H1 (cell line): ENCODE measurements around the gene DFFB. TPM values are rescaled to one million over a fixed set of nuclear protein-coding genes. Genes with fewer than 3 reads are reported as not detected.

ENCODE experiments used
- CTCF ChIA-PET: fragments of 300-600 bp; sonication (Branson Sonifier 250); formaldehyde crosslinking; loops from one replicate; lab custom pipeline; 2021; ENCODE audit not compliant: partially characterized antibody; lab: Charles Lee
- POLR2A ChIA-PET: fragments of 300-600 bp; sonication (Branson Sonifier 250); formaldehyde crosslinking; loops from one replicate; lab custom pipeline; 2021; ENCODE audit warnings: inconsistent platforms; ENCODE audit not compliant: partially characterized antibody; lab: Charles Lee
- DNase-seq, 2 experiments: peaks; one replicate each; pipeline versions ENCODE4 v3.0.0 to v3.0.0-alpha.2; 2010 to 2022; ENCODE audit warnings: low spot score in 2 of 2, low read depth in 1 of 2, mixed read lengths in 1 of 2
- FAIRE-seq: peaks from 2 replicates; lab custom pipeline; 2011; peaks lifted over from hg19 to GRCh38; lab: Jason Lieb, UNC
- H2AFZ ChIP-seq: 2 replicates; pipeline ENCODE4 v1.8.1; 2012; ENCODE audit warnings: low read length, inconsistent platforms
- H2AK5ac ChIP-seq: 2 replicates; pipeline ENCODE4 v1.6.1; 2013; ENCODE audit warnings: low read depth, low read length
- H2BK120ac ChIP-seq: replicated peaks from 2 replicates; pipeline ENCODE3; 2013; ENCODE audit warnings: low read depth, low read length, inconsistent platforms
- H2BK12ac ChIP-seq: 2 replicates; pipeline ENCODE4 v1.6.1; 2013; ENCODE audit warnings: low read depth, low read length
- H2BK15ac ChIP-seq: 2 replicates; pipeline ENCODE4 v1.6.1; 2013; ENCODE audit warnings: low read length
- H2BK20ac ChIP-seq: 2 replicates; pipeline ENCODE4 v1.6.1; 2013; ENCODE audit warnings: low read length
- H2BK5ac ChIP-seq: 2 replicates; pipeline ENCODE4 v1.6.1; 2013; ENCODE audit warnings: low read depth, low read length
- H3K14ac ChIP-seq: 2 replicates; pipeline ENCODE4 v1.6.1; 2013; ENCODE audit warnings: inconsistent platforms; ENCODE audit not compliant: insufficient read length
- H3K18ac ChIP-seq: 2 replicates; pipeline ENCODE4 v1.6.1; 2013; ENCODE audit warnings: low read length; ENCODE audit errors: extremely low read depth
- H3K23ac ChIP-seq: 2 replicates; pipeline ENCODE4 v1.6.1; 2013; ENCODE audit warnings: inconsistent platforms; ENCODE audit not compliant: insufficient read length
- H3K23me2 ChIP-seq: 2 replicates; pipeline ENCODE4 v1.6.1; 2013; ENCODE audit warnings: low read depth, low read length
- H3K27ac ChIP-seq: 2 replicates; pipeline ENCODE4 v1.6.1; 2011; ENCODE audit warnings: low read depth, low read length, inconsistent platforms
- H3K27me3 ChIP-seq, 4 experiments: replicated peaks in 1 of 4; 1 replicate in 1 of 4; 2 replicates in 3 of 4; pipeline versions ENCODE4 v1.6.1 to v1.8.1; 2011 to 2013; ENCODE audit warnings: low read length in 3 of 4, mild to moderate bottlenecking in 3 of 4, inconsistent platforms in 2 of 4, mixed read lengths in 2 of 4, moderate library complexity in 1 of 4; ENCODE audit not compliant: control insufficient read depth in 3 of 4, insufficient read depth in 3 of 4; ENCODE audit errors: extremely low read depth in 1 of 4
- H3K36me3 ChIP-seq, 4 experiments: 2 replicates each; pipeline versions ENCODE4 v1.6.1 to v1.8.1; 2011 to 2013; ENCODE audit warnings: mild to moderate bottlenecking in 4 of 4, low read length in 3 of 4, moderate library complexity in 2 of 4, control low read depth in 1 of 4, inconsistent platforms in 1 of 4; ENCODE audit not compliant: insufficient read depth in 4 of 4, control insufficient read depth in 2 of 4
- H3K4ac ChIP-seq: replicated peaks from 2 replicates; pipeline ENCODE3; 2013; ENCODE audit warnings: low read length, low read depth, mixed read lengths, inconsistent platforms; ENCODE audit not compliant: insufficient read length
- H3K4me1 ChIP-seq, 4 experiments: replicated peaks in 1 of 4; 1 replicate in 1 of 4; 2 replicates in 3 of 4; pipeline versions ENCODE4 v1.6.1 to v1.8.1; 2011 to 2013; ENCODE audit warnings: low read length in 3 of 4, inconsistent platforms in 2 of 4, mixed read lengths in 1 of 4; ENCODE audit not compliant: insufficient read depth in 4 of 4, control insufficient read depth in 3 of 4
- H3K4me2 ChIP-seq, 2 experiments: 2 replicates each; pipeline versions ENCODE4 v1.6.1 to v1.8.1; 2011 to 2013; ENCODE audit warnings: low read depth in 2 of 2, low read length in 2 of 2, control low read depth in 1 of 2, inconsistent platforms in 1 of 2, mild to moderate bottlenecking in 1 of 2; ENCODE audit not compliant: insufficient read depth in 1 of 2
- H3K4me3 ChIP-seq, 4 experiments: fragments of 200-600, 300-600 bp in 1 of 4; sonication (generic), shearing (Covaris generic), sonication (Bioruptor Twin) in 1 of 4; 2 replicates each; pipeline versions ENCODE4 v1.5.1 to v1.8.1; 2011 to 2016; ENCODE audit warnings: low read length in 4 of 4, low read depth in 3 of 4, control low read depth in 2 of 4, inconsistent platforms in 2 of 4, mild to moderate bottlenecking in 2 of 4, mixed read lengths in 1 of 4, moderate library complexity in 1 of 4; ENCODE audit not compliant: insufficient read depth in 2 of 4; ENCODE audit errors: extremely low read depth in 1 of 4
- H3K56ac ChIP-seq: replicated peaks from 2 replicates; pipeline ENCODE3; 2013; ENCODE audit warnings: low read depth, mild to moderate bottlenecking, mixed read lengths, low read length, inconsistent platforms; ENCODE audit not compliant: insufficient read length
- H3K79me1 ChIP-seq: 2 replicates; pipeline ENCODE4 v1.6.1; 2013; ENCODE audit warnings: low read depth, low read length, control low read depth
- H3K79me2 ChIP-seq, 2 experiments: 2 replicates each; pipeline versions ENCODE4 v1.6.1 to v1.8.1; 2012 to 2013; ENCODE audit warnings: low read length in 2 of 2, mild to moderate bottlenecking in 2 of 2, inconsistent platforms in 1 of 2; ENCODE audit not compliant: insufficient read depth in 2 of 2, control insufficient read depth in 1 of 2
- H3K9ac ChIP-seq, 4 experiments: replicated peaks in 1 of 4; 1 replicate in 1 of 4; 2 replicates in 3 of 4; pipeline versions ENCODE4 v1.6.1 to v1.8.1; 2011 to 2013; ENCODE audit warnings: low read depth in 3 of 4, low read length in 3 of 4, control low read depth in 2 of 4, mild to moderate bottlenecking in 2 of 4, moderate library complexity in 2 of 4, inconsistent platforms in 1 of 4; ENCODE audit errors: extremely low read depth in 1 of 4
- H3K9me3 ChIP-seq, 2 experiments: 2 replicates each; pipeline versions ENCODE4 v1.6.1 to v1.8.1; 2012 to 2013; ENCODE audit warnings: mild to moderate bottlenecking in 2 of 2, moderate library complexity in 2 of 2, control low read depth in 1 of 2, inconsistent platforms in 1 of 2, low read depth in 1 of 2, low read length in 1 of 2, mixed read lengths in 1 of 2; ENCODE audit not compliant: insufficient read depth in 2 of 2
- H4K20me1 ChIP-seq, 2 experiments: replicated peaks in 1 of 2; 2 replicates each; pipeline versions ENCODE3 to v1.8.1; 2011 to 2013; ENCODE audit warnings: inconsistent platforms in 2 of 2, low read length in 2 of 2, mild to moderate bottlenecking in 1 of 2; ENCODE audit not compliant: insufficient read depth in 2 of 2, control insufficient read depth in 1 of 2
- H4K5ac ChIP-seq: 2 replicates; pipeline ENCODE4 v1.6.1; 2013; ENCODE audit warnings: low read length, low read depth, mixed read lengths, inconsistent platforms; ENCODE audit not compliant: insufficient read length
- H4K8ac ChIP-seq: 2 replicates; pipeline ENCODE4 v1.8.0; 2013; ENCODE audit warnings: mild to moderate bottlenecking, moderate library complexity, low read length, inconsistent platforms; ENCODE audit not compliant: insufficient read depth; ENCODE audit errors: extremely low read depth
- H4K91ac ChIP-seq: replicated peaks from 2 replicates; pipeline ENCODE3; 2013; ENCODE audit warnings: low read length, mixed read lengths, inconsistent platforms; ENCODE audit not compliant: insufficient read length
- WGBS, 2 experiments: shearing (Covaris generic) in 1 of 2; methylation state at CpG; one replicate each; pipeline versions ENCODE4 v1.1.6 to v1.1.7; 2013 to 2015; ENCODE audit warnings: low lambda C conversion rate in 2 of 2, mixed read lengths in 2 of 2, inconsistent platforms in 1 of 2, low coverage in 1 of 2, missing lambda C conversion rate in 1 of 2; ENCODE audit not compliant: insufficient replicate concordance in 2 of 2, insufficient coverage in 1 of 2, insufficient read length in 1 of 2; ENCODE audit errors: extremely low coverage in 1 of 2, missing lambda C conversion rate in 1 of 2; 5-methylcytosine and 5-hydroxymethylcytosine counted together
- polyA plus RNA-seq, 7 experiments: library from polyadenylated mRNA; depleted of rRNA in 3 of 7; stranded (reverse) in 5 of 7; unstranded in 2 of 7; fragments of >200 nt in 5 of 7; fragments of 200-250 nt in 2 of 7; gene quantifications; 1 replicate in 5 of 7; 2 replicates in 1 of 7; 4 replicates in 1 of 7; pipeline versions ENCODE4 v1.2.1 to v1.2.3, GENCODE V29; 2011 to 2013; ENCODE audit warnings: missing spikeins in 2 of 7, mixed read lengths in 2 of 7
- total RNA-seq: library from RNA; stranded (reverse); fragmentation: NEBNext Ultra II Directional; extraction: Animal tissue kit (Norgen Biotek cat#: 25700); gene quantifications from 2 replicates; pipeline ENCODE4 v1.2.1, GENCODE V29; 2021

DFFB gene
- total and polyA plus RNA-seq, 2 of the 8 experiments (the other 6 are each of a cell fraction or from before 2014, with no cell fraction given): 8.6 to 11.9 TPM

GRCh38 chr1:3931007-3931912, 74.0 kb downstream of the DFFB start:
- peaks cover 0 to 12% of the 10 kb centered on the region in 2 experiments for H4K20me1 ChIP-seq
- ChIA-PET POLR2A (no interaction called here), CTCF (no interaction called here)
- no peak overlapping the region for H4K5ac ChIP-seq
- H2AK5ac ChIP-seq: no peak overlapping the region
- H3K23ac ChIP-seq: no peak overlapping the region
- no peak overlapping the region for H2AFZ ChIP-seq
- H3K23me2 ChIP-seq: peaks cover 16% of the 10 kb centered on the region; the same call in 1 of the 2 replicates
- H3K79me1 ChIP-seq: peaks cover 4% of the 10 kb centered on the region; the same call in 1 of the 2 replicates
- H3K14ac ChIP-seq: no peak overlapping the region
- H4K8ac ChIP-seq: no peak overlapping the region; the same call in 1 of the 2 replicates
- no peak overlapping the region for H3K56ac ChIP-seq
- H3K79me2 ChIP-seq: no peaks in the 10 kb centered on the region
- H2BK5ac ChIP-seq: no peak overlapping the region
- no peak overlapping the region for H3K27ac ChIP-seq
- peaks cover 0 to 8% of the 10 kb centered on the region in 2 experiments; a peak in 2 of 4 replicates for H3K9me3 ChIP-seq
- no peak overlapping the region for H2BK120ac ChIP-seq
- no peak overlapping the region; the same call in 1 of the 2 replicates for H3K18ac ChIP-seq
- H2BK20ac ChIP-seq: no peak overlapping the region
- no peak overlapping the region for H3K4me3 ChIP-seq
- 91% methylated on average over 17 of the region's 17 CpGs; no CpG with 5 or more reads in 1 of the 2 experiments for WGBS, 2 experiments
- H3K4ac ChIP-seq: no peak overlapping the region
- no peak for DNase-seq
- peaks cover 0 to 8% (median 0%) of the 10 kb centered on the region in 4 experiments; a peak in 1 of 7 replicates for H3K27me3 ChIP-seq
- no peak overlapping the region for H4K91ac ChIP-seq
- no peaks in the 10 kb centered on the region; a peak in 1 of 8 replicates for H3K36me3 ChIP-seq
- H3K9ac ChIP-seq: no peak overlapping the region
- H2BK15ac ChIP-seq: 0 out of 2 replicates have a peak overlapping the region, but pooled peaks have one; percentile 41
- H3K4me1 ChIP-seq: no peaks in the 10 kb centered on the region
- FAIRE-seq: no peak
- no peak overlapping the region for H2BK12ac ChIP-seq
- H3K4me2 ChIP-seq: no peak overlapping the region
